GM10248 (cell line): ENCODE results near the gene NT5M.
"Not testable (repeated sequence)": the region's sequence is repeated elsewhere in the genome, so short reads cannot be mapped to it uniquely, and the experiment has no call there.

ENCODE experiments used
- CTCF ChIA-PET: fragments of 300-600 bp; sonication (Branson Sonifier 250); formaldehyde crosslinking; extraction: SDS; loops from one replicate; lab custom pipeline; 2021; ENCODE audit warnings: antibody characterized with exemption; lab: Yijun Ruan, JAX
- POLR2A ChIA-PET: fragments of 350-650 bp; sonication (Branson Sonifier 250); formaldehyde crosslinking; extraction: SDS; loops from one replicate; lab custom pipeline; 2020; ENCODE audit warnings: antibody characterized with exemption; lab: Yijun Ruan, JAX
- DNase-seq: peaks from one replicate; pipeline ENCODE4 v3.0.0; 2012; ENCODE audit errors: extremely low spot score
- CTCF ChIP-seq: IDR thresholded peaks from 2 replicates; pipeline ENCODE4 v1.5.1; 2012; ENCODE audit warnings: mild to moderate bottlenecking, low read depth; ENCODE audit errors: extremely low read depth, missing control alignments, control extremely low read depth

The NT5M gene

GRCh38 chr17:17258998-17259397 lies 44.2 kb upstream of the NT5M start:
- ChIA-PET POLR2A (no interaction called here), CTCF (interaction anchor here (0.7 to 1.9 kb wide), 3 partner anchors 10 to 14 kb away, joined by 3 to 7 read pairs (median 3); no protein-coding TSS in a partner anchor)
- TF ChIP-seq CTCF: no peak
- no peak for DNase-seq

GRCh38 chr17:17264430-17264829 lies 38.7 kb upstream of the NT5M start:
- DNase-seq: no peak
- ChIA-PET CTCF (interaction anchor here (2.2 kb wide), 1 partner anchor 12 kb away, joined by 7 read pairs; no protein-coding TSS in a partner anchor), POLR2A (no interaction called here)
- no peak for TF ChIP-seq CTCF

GRCh38 chr17:17269926-17270773 lies 33.0 kb upstream of the NT5M start:
- TF ChIP-seq CTCF: peak; percentile 26
- ChIA-PET POLR2A (no interaction called here), CTCF (interaction anchor here (0.9 to 1.8 kb wide), 7 partner anchors 8 to 128 kb away, joined by 3 to 6 read pairs (median 4); partner anchors contain the start of gene COPS3)
- no peak for DNase-seq

GRCh38 chr17:17275971-17276370 lies 27.2 kb upstream of the NT5M start:
- DNase-seq: no peak
- ChIA-PET POLR2A (no interaction called here), CTCF (interaction anchor here (1.2 to 3.0 kb wide), 3 partner anchors 8 to 67 kb away, joined by 3 to 7 read pairs (median 3); no protein-coding TSS in a partner anchor)
- TF ChIP-seq CTCF: no peak

- POLR2A ChIA-PET, DNase-seq: not testable (repeated sequence)
- CTCF ChIA-PET: interaction anchor here (1.0 to 3.0 kb wide), 4 partner anchors 9 to 27 kb away, joined by 3 to 7 read pairs (median 4); no protein-coding TSS in a partner anchor
These were observed 25.7 kb upstream of the NT5M start for GRCh38 chr17:17277431-17277830.

- CTCF ChIA-PET: interaction anchor here (1.2 to 3.2 kb wide), 2 partner anchors 11 to 242 kb away, joined by 3 to 13 read pairs; no protein-coding TSS in a partner anchor
- no peak for DNase-seq
- POLR2A ChIA-PET: interaction anchor here (0.7 kb wide), 2 partner anchors 23 to 1293 kb away, joined by 3 to 5 read pairs; no protein-coding TSS in a partner anchor
- TF ChIP-seq CTCF: no peak
These were observed 23.9 kb upstream of the NT5M start for GRCh38 chr17:17279316-17279715.
